SK-N-SH (cell line): Measurements from ENCODE around the gene AGAP2. TPM values are rescaled to one million over a fixed set of nuclear protein-coding genes. Genes with fewer than 3 reads are reported as not detected.

Experiments
- CTCF ChIA-PET: fragments of 300-600, 350-600 bp; formaldehyde crosslinking; extraction: SDS; loops from one replicate; lab custom pipeline; 2021; lab: Yijun Ruan, JAX
- POLR2A ChIA-PET: fragments of 350-600 bp; sonication (Branson Sonifier 250); formaldehyde crosslinking; extraction: SDS; loops from one replicate; lab custom pipeline; 2020; ENCODE audit warnings: antibody characterized with exemption, inconsistent platforms; lab: Yijun Ruan, JAX
- DNase-seq: peaks from one replicate; pipeline ENCODE4 v3.0.0; 2012
- H2AFZ ChIP-seq: fragments of 200-600 bp; sonication (generic); 2 replicates; pipeline ENCODE4 v1.8.1; 2016; ENCODE audit warnings: antibody characterized with exemption, mild to moderate bottlenecking, low read depth
- H3F3A ChIP-seq: fragments of 200-600 bp; sonication (generic); replicated peaks from 2 replicates; pipeline ENCODE3; 2016; ENCODE audit warnings: antibody characterized with exemption, mild to moderate bottlenecking; ENCODE audit not compliant: insufficient read depth
- H3K27ac ChIP-seq, 2 experiments: fragments of 200-500 bp in 1 of 2; fragments of 200-600 bp in 1 of 2; sonication (Bioruptor generic) in 1 of 2; sonication (generic), shearing (Covaris generic) in 1 of 2; 2 replicates each; pipeline versions ENCODE4 v1.5.1 to v1.6.1; 2014 to 2016; ENCODE audit warnings: low read depth in 2 of 2, inconsistent platforms in 1 of 2, low read length in 1 of 2, mild to moderate bottlenecking in 1 of 2, mixed read lengths in 1 of 2
- H3K27me3 ChIP-seq: fragments of 200-600 bp; sonication (generic), shearing (Covaris generic); 2 replicates; pipeline ENCODE4 v1.6.1; 2016; ENCODE audit warnings: mixed run types; ENCODE audit not compliant: insufficient read depth
- H3K36me3 ChIP-seq, 2 experiments: fragments of 200-500 bp in 1 of 2; fragments of 200-600 bp in 1 of 2; sonication (Bioruptor generic) in 1 of 2; sonication (generic) in 1 of 2; replicated peaks in 1 of 2; 2 replicates each; pipeline versions ENCODE3 to v1.5.1; 2014 to 2016; ENCODE audit warnings: low read length in 1 of 2, mild to moderate bottlenecking in 1 of 2; ENCODE audit not compliant: insufficient read depth in 2 of 2, control insufficient read depth in 1 of 2
- H3K4me1 ChIP-seq, 2 experiments: fragments of 200-500 bp in 1 of 2; fragments of 200-600 bp in 1 of 2; sonication (Bioruptor generic) in 1 of 2; sonication (generic), shearing (Covaris generic) in 1 of 2; 2 replicates each; pipeline versions ENCODE4 v1.5.1 to v1.6.1; 2014 to 2016; ENCODE audit warnings: low read depth in 1 of 2, low read length in 1 of 2, mixed run types in 1 of 2; ENCODE audit not compliant: insufficient read depth in 2 of 2, control insufficient read depth in 1 of 2
- H3K4me2 ChIP-seq: fragments of 200-600 bp; sonication (generic), shearing (Covaris generic); 2 replicates; pipeline ENCODE4 v1.6.1; 2017; ENCODE audit warnings: mixed run types
- H3K4me3 ChIP-seq, 2 experiments: fragments of 200-500 bp in 1 of 2; fragments of 200-600 bp in 1 of 2; sonication (Bioruptor generic) in 1 of 2; sonication (generic), shearing (Covaris generic) in 1 of 2; 2 replicates each; pipeline versions ENCODE4 v1.5.1 to v1.8.1; 2014 to 2016; ENCODE audit warnings: low read depth in 2 of 2, inconsistent platforms in 1 of 2, low read length in 1 of 2, mild to moderate bottlenecking in 1 of 2, mixed read lengths in 1 of 2, moderate library complexity in 1 of 2
- H3K79me2 ChIP-seq: fragments of 200-600 bp; sonication (generic); 2 replicates; pipeline ENCODE4 v1.8.1; 2017; ENCODE audit warnings: mild to moderate bottlenecking; ENCODE audit not compliant: insufficient read depth
- H3K9ac ChIP-seq: fragments of 200-600 bp; sonication (generic); 2 replicates; pipeline ENCODE4 v1.6.1; 2017; ENCODE audit warnings: mixed run types
- H3K9me2 ChIP-seq: fragments of 200-600 bp; sonication (generic); 2 replicates; pipeline ENCODE4 v1.6.1; 2017; ENCODE audit warnings: mixed run types
- H3K9me3 ChIP-seq: fragments of 200-600 bp; sonication (generic); 2 replicates; pipeline ENCODE4 v1.6.1; 2017; ENCODE audit warnings: mixed run types, mild to moderate bottlenecking, moderate library complexity
- H4K20me1 ChIP-seq: fragments of 200-600 bp; sonication (generic); 2 replicates; pipeline ENCODE4 v1.6.1; 2017; ENCODE audit warnings: mild to moderate bottlenecking, mixed run types; ENCODE audit not compliant: insufficient read depth
- CHD2 ChIP-seq: fragments of 150-350 bp; IDR thresholded peaks from 2 replicates; pipeline ENCODE4 v1.6.1; 2018; ENCODE audit warnings: low read length; ENCODE audit not compliant: partially characterized antibody
- ELF1 ChIP-seq: IDR thresholded peaks from 2 replicates; pipeline ENCODE4 v1.4.0; 2012
- EZH2phosphoT487 ChIP-seq: fragments of 200-600 bp; sonication (generic); IDR thresholded peaks from 2 replicates; pipeline ENCODE4 v1.6.1; 2017; ENCODE audit warnings: low read depth, mixed run types, mild to moderate bottlenecking, antibody characterized with exemption, moderate library complexity, borderline replicate concordance
- FOSL2 ChIP-seq: IDR thresholded peaks from 2 replicates; pipeline ENCODE4 v1.4.0; 2012; ENCODE audit warnings: low read depth, mild to moderate bottlenecking, moderate library complexity, borderline replicate concordance
- FOXJ3 ChIP-seq: sonication (generic); formaldehyde crosslinking; IDR thresholded peaks from 2 replicates; pipeline ENCODE4 v1.5.1; 2020; ENCODE audit warnings: mild to moderate bottlenecking, missing genetic modification reagents
- IRF3 ChIP-seq: fragments of 150-350 bp; IDR thresholded peaks from 2 replicates; pipeline ENCODE4 v1.6.1; 2016; ENCODE audit warnings: mild to moderate bottlenecking, low read depth, low read length
- JUND ChIP-seq: IDR thresholded peaks from 2 replicates; pipeline ENCODE4 v1.4.0; 2012
- MEF2A ChIP-seq: IDR thresholded peaks from 2 replicates; pipeline ENCODE4 v1.4.0; 2012; ENCODE audit warnings: low read depth, borderline replicate concordance
- MXI1 ChIP-seq: IDR thresholded peaks from 2 replicates; pipeline ENCODE4 v1.6.1; 2012; ENCODE audit warnings: mild to moderate bottlenecking, low read depth, low read length, improper control_type of control experiment
- NRF1 ChIP-seq: IDR thresholded peaks from 2 replicates; pipeline ENCODE4 v1.6.1; 2012; ENCODE audit warnings: low read depth, mild to moderate bottlenecking, low read length
- POLR2AphosphoS5 ChIP-seq: IDR thresholded peaks from 2 replicates; pipeline ENCODE4 v1.6.1; 2012; ENCODE audit warnings: low read depth, low read length
- RAD21 ChIP-seq: IDR thresholded peaks from 2 replicates; pipeline ENCODE4 v1.6.1; 2012; ENCODE audit warnings: mild to moderate bottlenecking, low read length
- REST ChIP-seq: IDR thresholded peaks from 2 replicates; pipeline ENCODE4 v1.6.1; 2012; ENCODE audit warnings: mild to moderate bottlenecking, low read depth, low read length, moderate library complexity
- RFX5 ChIP-seq: IDR thresholded peaks from 2 replicates; pipeline ENCODE4 v1.6.1; 2012; ENCODE audit warnings: mild to moderate bottlenecking, improper control_type of control experiment, low read length
- SIN3A ChIP-seq: IDR thresholded peaks from 2 replicates; pipeline ENCODE4 v1.6.1; 2012; ENCODE audit warnings: low read depth, mild to moderate bottlenecking, low read length, moderate library complexity, borderline replicate concordance
- TAF1 ChIP-seq: IDR thresholded peaks from 2 replicates; pipeline ENCODE4 v1.6.1; 2012; ENCODE audit warnings: low read depth, mild to moderate bottlenecking, low read length, moderate library complexity, borderline replicate concordance
- USF1 ChIP-seq: IDR thresholded peaks from 2 replicates; pipeline ENCODE4 v1.4.0; 2012; ENCODE audit warnings: low read depth, borderline replicate concordance
- USF2 ChIP-seq: fragments of 150-350 bp; IDR thresholded peaks from 2 replicates; pipeline ENCODE4 v1.6.1; 2017; ENCODE audit warnings: antibody characterized with exemption, low read length, low read depth, borderline replicate concordance
- WGBS: methylation state at CpG from one replicate; pipeline ENCODE4 v1.1.6; 2017; ENCODE audit warnings: low lambda C conversion rate; 5-methylcytosine and 5-hydroxymethylcytosine counted together
- polyA plus RNA-seq, 3 experiments: library from polyadenylated mRNA; depleted of rRNA; stranded (reverse); fragments of >200 nt; gene quantifications; 2 replicates each; pipeline ENCODE4 v1.2.3, GENCODE V29; 2012

Gene AGAP2
- polyA plus RNA-seq, 1 of the 3 experiments (the other 2 are of a cell fraction) = 5.2 TPM

- H3K79me2 ChIP-seq = peaks cover 3% of the 10 kb centered on the region; the same call in 1 of the 2 replicates
- DNase-seq = no peak
- H3K4me1 ChIP-seq = no peaks in the 10 kb centered on the region
- WGBS = 95% methylated on average over 2 of the region's 2 CpGs
- H4K20me1 ChIP-seq = no peaks in the 10 kb centered on the region
- no peak overlapping the region for H2AFZ ChIP-seq
- TF ChIP-seq EZH2phosphoT487 = no peak
- TF ChIP-seq SIN3A = no peak
- TF ChIP-seq RFX5 = no peak
- no peak for TF ChIP-seq POLR2AphosphoS5
- TF ChIP-seq CHD2 = no peak
- TF ChIP-seq FOSL2 = no peak
- TF ChIP-seq IRF3 = no peak
- no peak for TF ChIP-seq USF1
- no peak for TF ChIP-seq RAD21
- TF ChIP-seq USF2 = no peak
- TF ChIP-seq MXI1 = no peak
- TF ChIP-seq MEF2A = no peak
- TF ChIP-seq NRF1 = no peak
- TF ChIP-seq JUND = no peak
- TF ChIP-seq REST = no peak
- TF ChIP-seq ELF1 = no peak
- no peak for TF ChIP-seq FOXJ3 (CRISPR knock-in tag)
- TF ChIP-seq TAF1 = no peak
- H3K4me3 ChIP-seq = no peak overlapping the region
- H3F3A ChIP-seq = no peaks in the 10 kb centered on the region
- no peaks in the 10 kb centered on the region for H3K9me2 ChIP-seq
- peaks cover 20 to 54% of the 10 kb centered on the region in 2 experiments for H3K36me3 ChIP-seq
- ChIA-PET CTCF (interaction anchor here (1.0 to 1.4 kb wide), 3 partner anchors 38 to 116 kb away, joined by 3 to 5 read pairs (median 3); partner anchors contain the start of gene AGAP2), POLR2A (no interaction called here)
- H3K27ac ChIP-seq = no peak overlapping the region
- no peak overlapping the region for H3K4me2 ChIP-seq
- no peaks in the 10 kb centered on the region for H3K27me3 ChIP-seq
- no peak overlapping the region for H3K9ac ChIP-seq
- H3K9me3 ChIP-seq = peaks cover 10% of the 10 kb centered on the region
These were observed 38.2 kb downstream of the AGAP2 start for GRCh38 chr12:57700317-57700716.
